H9 (cell line): ENCODE measurements around the gene ATP5MG. TPM values are rescaled to one million over a fixed set of nuclear protein-coding genes. Genes with fewer than 3 reads are reported as not detected.

Experiments
- DNase-seq: peaks from one replicate; pipeline ENCODE4 v3.0.0-alpha.2; 2017
- H2AFZ ChIP-seq: one replicate; pipeline ENCODE4 v1.6.1; 2013; ENCODE audit warnings: mild to moderate bottlenecking, low read length, control low read depth, moderate library complexity
- H2AK5ac ChIP-seq: 2 replicates; pipeline ENCODE4 v1.6.1; 2013; ENCODE audit warnings: low read length, control low read depth, mixed read lengths; ENCODE audit not compliant: insufficient read length
- H2BK120ac ChIP-seq: one replicate; pipeline ENCODE4 v1.6.1; 2013; ENCODE audit warnings: low read depth, mild to moderate bottlenecking, low read length, control low read depth, inconsistent platforms; ENCODE audit not compliant: poor library complexity, severe bottlenecking
- H2BK12ac ChIP-seq: 2 replicates; pipeline ENCODE4 v1.6.1; 2013; ENCODE audit warnings: low read length, control low read depth, mixed read lengths, low read depth; ENCODE audit not compliant: insufficient read length
- H2BK15ac ChIP-seq: 2 replicates; pipeline ENCODE4 v1.6.1; 2013; ENCODE audit warnings: low read depth, low read length, control low read depth
- H2BK20ac ChIP-seq: one replicate; pipeline ENCODE4 v1.6.1; 2013; ENCODE audit warnings: low read depth, mild to moderate bottlenecking, low read length, control low read depth, inconsistent platforms; ENCODE audit not compliant: poor library complexity, severe bottlenecking
- H2BK5ac ChIP-seq: 2 replicates; pipeline ENCODE4 v1.6.1; 2013; ENCODE audit warnings: low read length, control low read depth, mixed read lengths; ENCODE audit not compliant: insufficient read length
- H3K14ac ChIP-seq: 2 replicates; pipeline ENCODE4 v1.6.1; 2013; ENCODE audit warnings: low read length, control low read depth; ENCODE audit not compliant: insufficient read depth
- H3K18ac ChIP-seq: 2 replicates; pipeline ENCODE4 v1.6.1; 2013; ENCODE audit warnings: low read depth, mild to moderate bottlenecking, mixed read lengths, low read length, control low read depth; ENCODE audit not compliant: insufficient read length
- H3K23ac ChIP-seq: 2 replicates; pipeline ENCODE4 v1.6.1; 2013; ENCODE audit warnings: low read length, control low read depth, mixed read lengths, low read depth; ENCODE audit not compliant: insufficient read length
- H3K23me2 ChIP-seq: 2 replicates; pipeline ENCODE4 v1.6.1; 2013; ENCODE audit warnings: low read depth, mild to moderate bottlenecking, mixed read lengths, low read length, control low read depth; ENCODE audit not compliant: insufficient read length, poor library complexity, severe bottlenecking
- H3K27ac ChIP-seq: 2 replicates; pipeline ENCODE4 v1.5.1; 2013; ENCODE audit warnings: low read length, control low read depth, mixed read lengths, low read depth; ENCODE audit not compliant: insufficient read length
- H3K27me3 ChIP-seq: 2 replicates; pipeline ENCODE4 v1.6.1; 2013; ENCODE audit warnings: low read length, control low read depth, inconsistent platforms; ENCODE audit not compliant: insufficient read depth
- H3K4ac ChIP-seq: 2 replicates; pipeline ENCODE4 v1.6.1; 2013; ENCODE audit warnings: low read depth, mild to moderate bottlenecking, control low read depth, inconsistent platforms, low read length, moderate library complexity
- H3K4me1 ChIP-seq: 2 replicates; pipeline ENCODE4 v1.6.1; 2013; ENCODE audit warnings: low read length, control low read depth, inconsistent platforms; ENCODE audit not compliant: insufficient read depth
- H3K4me2 ChIP-seq: 2 replicates; pipeline ENCODE4 v1.6.1; 2013; ENCODE audit warnings: low read length, control low read depth, mixed read lengths; ENCODE audit not compliant: insufficient read length, insufficient read depth
- H3K56ac ChIP-seq: 2 replicates; pipeline ENCODE4 v1.6.1; 2013; ENCODE audit warnings: low read depth, mild to moderate bottlenecking, mixed read lengths, low read length, control low read depth; ENCODE audit not compliant: insufficient read length
- H3K79me1 ChIP-seq: 2 replicates; pipeline ENCODE4 v1.6.1; 2013; ENCODE audit warnings: low read depth, mild to moderate bottlenecking, moderate library complexity, low read length, control low read depth, inconsistent platforms; ENCODE audit not compliant: insufficient read depth, poor library complexity, severe bottlenecking
- H3K79me2 ChIP-seq: 2 replicates; pipeline ENCODE4 v1.6.1; 2013; ENCODE audit warnings: low read length, control low read depth, inconsistent platforms; ENCODE audit not compliant: insufficient read depth
- H3K9ac ChIP-seq: 2 replicates; pipeline ENCODE4 v1.6.1; 2013; ENCODE audit warnings: low read length, control low read depth, mixed read lengths; ENCODE audit not compliant: insufficient read length; ENCODE audit errors: extremely low read depth
- H3K9me3 ChIP-seq: one replicate; pipeline ENCODE4 v1.6.1; 2013; ENCODE audit warnings: low read depth, low read length, inconsistent platforms; ENCODE audit not compliant: control insufficient read depth
- H3T11ph ChIP-seq: one replicate; pipeline ENCODE4 v1.6.1; 2013; ENCODE audit warnings: mild to moderate bottlenecking, low read length, control low read depth, inconsistent platforms
- H4K20me1 ChIP-seq: one replicate; pipeline ENCODE4 v1.6.1; 2013; ENCODE audit not compliant: control insufficient read depth, insufficient read length, insufficient read depth
- H4K5ac ChIP-seq: 2 replicates; pipeline ENCODE4 v1.6.1; 2013; ENCODE audit warnings: low read depth, mild to moderate bottlenecking, mixed read lengths, low read length, control low read depth; ENCODE audit not compliant: insufficient read length
- H4K8ac ChIP-seq: replicated peaks from 2 replicates; pipeline ENCODE4 v1.6.1; 2013; ENCODE audit warnings: low read length, control low read depth, mixed read lengths, low read depth; ENCODE audit not compliant: insufficient read length
- H4K91ac ChIP-seq: 2 replicates; pipeline ENCODE4 v1.6.1; 2013; ENCODE audit warnings: low read depth, mild to moderate bottlenecking, moderate library complexity, mixed read lengths, low read length, control low read depth; ENCODE audit not compliant: insufficient read length
- H3K27ac Mint-ChIP-seq, 3 experiments: 2 replicates in 2 of 3; 3 replicates in 1 of 3; pipeline ENCODE4 v1.8.0; 2020 to 2021; ENCODE audit warnings: mixed read lengths in 3 of 3, mild to moderate bottlenecking in 1 of 3, moderate library complexity in 1 of 3
- H3K27me3 Mint-ChIP-seq: 2 replicates; pipeline ENCODE4 v1.8.0; 2021; ENCODE audit warnings: low read depth, mild to moderate bottlenecking, moderate library complexity, mixed read lengths
- H3K36me3 Mint-ChIP-seq, 3 experiments: 2 replicates in 2 of 3; 3 replicates in 1 of 3; pipeline ENCODE4 v1.8.0; 2020 to 2021; ENCODE audit warnings: low read depth in 3 of 3, mixed read lengths in 3 of 3; ENCODE audit not compliant: insufficient read depth in 1 of 3
- H3K4me1 Mint-ChIP-seq, 2 experiments: 2 replicates each; pipeline ENCODE4 v1.8.0; 2020; ENCODE audit warnings: mixed read lengths in 2 of 2
- H3K4me3 Mint-ChIP-seq, 2 experiments: 2 replicates in 1 of 2; 3 replicates in 1 of 2; pipeline ENCODE4 v1.8.0; 2020 to 2021; ENCODE audit warnings: mild to moderate bottlenecking in 2 of 2, mixed read lengths in 2 of 2, moderate library complexity in 1 of 2
- H3K9me3 Mint-ChIP-seq, 2 experiments: 2 replicates in 1 of 2; 3 replicates in 1 of 2; pipeline ENCODE4 v1.8.0; 2020; ENCODE audit warnings: mild to moderate bottlenecking in 2 of 2, mixed read lengths in 2 of 2, moderate library complexity in 1 of 2
- WGBS: extraction: QIAGEN DNeasy Blood & Tissue Kit; methylation state at CpG from one replicate; pipeline ENCODE4 v1.1.7; 2013; ENCODE audit warnings: missing lambda C conversion rate, low lambda C conversion rate, mixed read lengths; ENCODE audit not compliant: insufficient read length; ENCODE audit errors: extremely low coverage; 5-methylcytosine and 5-hydroxymethylcytosine counted together
- total RNA-seq: library from RNA; stranded (reverse); gene quantifications from 2 replicates; pipeline ENCODE4 v1.2.1, GENCODE V29; 2021
- TF ChIP-seq, protein P1 (sequence below): fragments of 200-600 bp; sonication (generic); conservative IDR thresholded peaks from 3 replicates; pipeline ENCODE4 v1.8.0; 2021; ENCODE audit warnings: antibody characterized with exemption, mild to moderate bottlenecking

Gene ATP5MG
- total RNA-seq, 1 experiment from 2014 or later, result 254 TPM

DNA sequence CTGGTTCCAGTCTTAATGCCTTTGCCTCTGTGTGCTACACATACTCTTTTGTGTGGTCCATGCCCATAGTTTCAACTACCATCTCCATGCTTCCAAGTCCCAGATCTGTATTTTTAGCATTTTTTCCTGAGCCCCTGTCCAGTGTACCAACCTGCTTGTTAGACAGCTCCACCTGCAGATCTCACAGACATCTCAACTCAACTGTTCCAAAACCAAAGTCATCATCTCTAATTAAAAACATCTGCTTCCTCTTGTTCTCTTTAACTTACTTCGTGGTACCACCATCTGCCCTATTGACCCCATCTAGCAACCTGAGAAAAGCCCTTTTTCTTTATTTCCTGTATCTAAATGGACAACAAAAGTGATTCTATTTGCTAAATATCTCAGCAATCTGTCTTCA is 26.3 kb downstream of the ATP5MG start:
- Mint-ChIP-seq H3K9me3 (no peaks in the 10 kb centered on the region), H3K27me3 (peaks cover 8% of the 10 kb centered on the region), H3K4me3 (no peak overlapping the region), H3K27ac (no peak overlapping the region), H3K4me1 (peaks cover 0 to 4% of the 10 kb centered on the region in 2 experiments; a peak in 3 of 4 replicates), H3K36me3 (no peaks in the 10 kb centered on the region)
- no peak overlapping the region for H3K9ac ChIP-seq
- H3K4me1 ChIP-seq, result no peaks in the 10 kb centered on the region
- H3K18ac ChIP-seq, result no peak overlapping the region
- no peak overlapping the region for H3T11ph ChIP-seq
- H3K4ac ChIP-seq, result no peak overlapping the region
- H2BK120ac ChIP-seq, result no peak overlapping the region
- no peaks in the 10 kb centered on the region for H3K23me2 ChIP-seq
- H2BK12ac ChIP-seq, result no peak overlapping the region
- no peak overlapping the region for H4K8ac ChIP-seq
- no peak overlapping the region for H3K14ac ChIP-seq
- no peaks in the 10 kb centered on the region for H3K9me3 ChIP-seq
- no CpG with 5 or more reads among the region's 1 CpG for WGBS
- no peaks in the 10 kb centered on the region for H3K27me3 ChIP-seq
- no peaks in the 10 kb centered on the region for H3K79me1 ChIP-seq
- no peak overlapping the region for H2AK5ac ChIP-seq
- H4K20me1 ChIP-seq, result no peaks in the 10 kb centered on the region
- H3K56ac ChIP-seq, result no peak overlapping the region
- H3K27ac ChIP-seq, result no peak overlapping the region
- no peak overlapping the region for H3K23ac ChIP-seq
- TF ChIP-seq, protein P1, sequence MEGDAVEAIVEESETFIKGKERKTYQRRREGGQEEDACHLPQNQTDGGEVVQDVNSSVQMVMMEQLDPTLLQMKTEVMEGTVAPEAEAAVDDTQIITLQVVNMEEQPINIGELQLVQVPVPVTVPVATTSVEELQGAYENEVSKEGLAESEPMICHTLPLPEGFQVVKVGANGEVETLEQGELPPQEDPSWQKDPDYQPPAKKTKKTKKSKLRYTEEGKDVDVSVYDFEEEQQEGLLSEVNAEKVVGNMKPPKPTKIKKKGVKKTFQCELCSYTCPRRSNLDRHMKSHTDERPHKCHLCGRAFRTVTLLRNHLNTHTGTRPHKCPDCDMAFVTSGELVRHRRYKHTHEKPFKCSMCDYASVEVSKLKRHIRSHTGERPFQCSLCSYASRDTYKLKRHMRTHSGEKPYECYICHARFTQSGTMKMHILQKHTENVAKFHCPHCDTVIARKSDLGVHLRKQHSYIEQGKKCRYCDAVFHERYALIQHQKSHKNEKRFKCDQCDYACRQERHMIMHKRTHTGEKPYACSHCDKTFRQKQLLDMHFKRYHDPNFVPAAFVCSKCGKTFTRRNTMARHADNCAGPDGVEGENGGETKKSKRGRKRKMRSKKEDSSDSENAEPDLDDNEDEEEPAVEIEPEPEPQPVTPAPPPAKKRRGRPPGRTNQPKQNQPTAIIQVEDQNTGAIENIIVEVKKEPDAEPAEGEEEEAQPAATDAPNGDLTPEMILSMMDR, result no peak
- no peak for DNase-seq
- H4K91ac ChIP-seq, result no peak overlapping the region
- H3K4me2 ChIP-seq, result no peak overlapping the region
- H2AFZ ChIP-seq, result no peak overlapping the region
- no peak overlapping the region for H4K5ac ChIP-seq
- H3K79me2 ChIP-seq, result no peaks in the 10 kb centered on the region
- no peak overlapping the region for H2BK20ac ChIP-seq
- H2BK15ac ChIP-seq, result no peak overlapping the region
- H2BK5ac ChIP-seq, result no peak overlapping the region
